Measurements from ENCODE around the gene TYW5. TPM values are rescaled to one million over a fixed set of nuclear protein-coding genes. Genes with fewer than 3 reads are reported as not detected.

TYW5 gene
- polyA plus RNA-seq, 3 donors: 1.5 to 3.5 (median 1.6) TPM

DNA sequence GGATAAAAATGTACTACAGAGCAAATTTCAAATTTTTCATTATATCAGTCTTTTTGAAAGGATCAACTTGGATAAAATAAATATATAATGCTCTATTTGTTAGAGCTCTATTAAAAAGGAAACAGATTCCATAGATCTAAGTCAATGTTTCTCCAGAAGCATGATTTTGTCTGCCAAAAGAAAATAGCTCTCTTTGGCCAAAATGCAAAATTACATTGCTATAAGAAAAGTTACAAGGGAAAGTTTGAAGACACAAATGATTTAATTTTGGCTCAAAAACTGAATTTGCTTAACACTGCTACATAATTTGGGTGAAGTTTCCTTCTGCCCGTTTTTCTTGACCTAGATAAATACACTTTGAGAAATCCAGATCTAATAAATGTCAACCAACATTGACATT is 28.5 kb downstream of the TYW5 start:
- Histone ChIP-seq H2AFZ (ENCODE audit: insufficient read depth, low read depth, low read length, poor library complexity, severe bottlenecking) (no peak overlapping the region), H3K9me3 (replicated peaks in 1 of 2; ENCODE audit: control insufficient read depth in 1 of 2, insufficient read depth in 1 of 2, low read length in 2 of 2) (no peaks in the 10 kb centered on the region), H3K4me2 (replicated peaks; ENCODE audit: extremely low read depth, low read length, poor library complexity, severe bottlenecking) (no peak overlapping the region), H3K36me3 (replicated peaks in 1 of 2; ENCODE audit: control insufficient read depth in 1 of 2, insufficient read depth in 2 of 2, low read length in 2 of 2) (peaks cover 30 to 60% of the 10 kb centered on the region in 2 donors), H3K79me2 (ENCODE audit: insufficient read depth, low read length) (peaks cover 42% of the 10 kb centered on the region), H3K4me1 (ENCODE audit: control insufficient read depth in 1 of 2, insufficient read depth in 2 of 2, low read length in 2 of 2) (peaks cover 0 to 4% of the 10 kb centered on the region in 2 donors), H3K27me3 (ENCODE audit: control insufficient read depth in 2 of 2, insufficient read depth in 2 of 2, low read length in 2 of 2) (no peaks in the 10 kb centered on the region), H3K27ac (ENCODE audit: low read depth in 1 of 2, low read length in 2 of 2) (no peak overlapping the region), H3K9ac (ENCODE audit: insufficient read depth, low read length, poor library complexity, severe bottlenecking) (no peak overlapping the region), H4K20me1 (ENCODE audit: insufficient read depth, low read length) (peaks cover 16% of the 10 kb centered on the region), H3K4me3 (replicated peaks in 1 of 3; ENCODE audit: low read depth in 2 of 3, low read length in 3 of 3) (no peak overlapping the region)
- TF ChIP-seq, protein P1, sequence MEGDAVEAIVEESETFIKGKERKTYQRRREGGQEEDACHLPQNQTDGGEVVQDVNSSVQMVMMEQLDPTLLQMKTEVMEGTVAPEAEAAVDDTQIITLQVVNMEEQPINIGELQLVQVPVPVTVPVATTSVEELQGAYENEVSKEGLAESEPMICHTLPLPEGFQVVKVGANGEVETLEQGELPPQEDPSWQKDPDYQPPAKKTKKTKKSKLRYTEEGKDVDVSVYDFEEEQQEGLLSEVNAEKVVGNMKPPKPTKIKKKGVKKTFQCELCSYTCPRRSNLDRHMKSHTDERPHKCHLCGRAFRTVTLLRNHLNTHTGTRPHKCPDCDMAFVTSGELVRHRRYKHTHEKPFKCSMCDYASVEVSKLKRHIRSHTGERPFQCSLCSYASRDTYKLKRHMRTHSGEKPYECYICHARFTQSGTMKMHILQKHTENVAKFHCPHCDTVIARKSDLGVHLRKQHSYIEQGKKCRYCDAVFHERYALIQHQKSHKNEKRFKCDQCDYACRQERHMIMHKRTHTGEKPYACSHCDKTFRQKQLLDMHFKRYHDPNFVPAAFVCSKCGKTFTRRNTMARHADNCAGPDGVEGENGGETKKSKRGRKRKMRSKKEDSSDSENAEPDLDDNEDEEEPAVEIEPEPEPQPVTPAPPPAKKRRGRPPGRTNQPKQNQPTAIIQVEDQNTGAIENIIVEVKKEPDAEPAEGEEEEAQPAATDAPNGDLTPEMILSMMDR (IDR thresholded peaks at IDR 0.05): no peak
- DNase-seq: no peak
- Mint-ChIP-seq H3K4me1 (peaks cover 10% of the 10 kb centered on the region), H3K9me3 (no peaks in the 10 kb centered on the region), H3K4me3 (no peak overlapping the region), H3K27ac (no peak overlapping the region), H3K36me3 (peaks cover 39 to 59% of the 10 kb centered on the region in 2 donors), H3K27me3 (ENCODE audit: low read depth in 3 of 3) (peaks cover 0 to 2% (median 0%) of the 10 kb centered on the region in 3 donors)
- intact Hi-C loops (cut with micrococcal nuclease): no loop called here
- no CpG with 5 or more reads among the region's 1 CpG for WGBS (ENCODE audit: insufficient coverage)

DNA sequence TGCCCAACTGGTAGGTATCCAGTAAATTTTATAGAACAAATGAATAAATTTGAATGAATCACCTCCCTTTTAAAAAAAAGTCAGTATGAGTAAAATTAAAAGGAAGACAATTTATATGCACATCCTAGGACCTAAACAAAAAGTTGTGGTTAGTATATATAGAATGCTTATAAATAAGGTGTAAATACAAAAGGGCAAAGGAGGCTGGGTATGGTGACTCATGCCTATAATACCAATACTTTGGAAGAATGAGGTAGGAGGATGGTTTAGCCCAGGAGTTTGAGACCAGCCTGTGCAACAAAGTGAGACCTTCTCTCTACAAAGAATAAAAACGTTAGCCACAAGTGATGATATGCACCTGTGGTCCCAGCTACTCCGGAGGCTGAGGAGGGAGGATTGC is 31.4 kb downstream of the TYW5 start:
- DNase-seq: no peak
- H3K79me2 ChIP-seq (ENCODE audit: insufficient read depth, low read length): peaks cover 69% of the 10 kb centered on the region

More for the DNA sequence above, 31.4 kb downstream of the TYW5 start:
- WGBS (ENCODE audit: insufficient coverage): 100% methylated on average over 2 of the region's 2 CpGs
- H3K4me3 Mint-ChIP-seq: no peak overlapping the region
- H3K4me3 ChIP-seq (replicated peaks in 1 of 3; ENCODE audit: low read depth in 2 of 3, low read length in 3 of 3): no peak overlapping the region
- peak overlapping the region in 1 of 2 donors; percentile 17 for H3K27ac ChIP-seq (ENCODE audit: low read depth in 1 of 2, low read length in 2 of 2)
- H3K36me3 ChIP-seq (replicated peaks in 1 of 2; ENCODE audit: control insufficient read depth in 1 of 2, insufficient read depth in 2 of 2, low read length in 2 of 2): peaks cover 20 to 50% of the 10 kb centered on the region in 2 donors
- peaks cover 20% of the 10 kb centered on the region for H4K20me1 ChIP-seq (ENCODE audit: insufficient read depth, low read length)
- TF ChIP-seq, protein P1 (IDR thresholded peaks at IDR 0.05): no peak
- intact Hi-C loops (cut with micrococcal nuclease): no loop called here
- no peak overlapping the region for H3K9ac ChIP-seq (ENCODE audit: insufficient read depth, low read length, poor library complexity, severe bottlenecking)
- H3K4me1 Mint-ChIP-seq: peaks cover 11% of the 10 kb centered on the region
- no peaks in the 10 kb centered on the region for H3K9me3 ChIP-seq (replicated peaks in 1 of 2; ENCODE audit: control insufficient read depth in 1 of 2, insufficient read depth in 1 of 2, low read length in 2 of 2)
- H3K27me3 ChIP-seq (ENCODE audit: control insufficient read depth in 2 of 2, insufficient read depth in 2 of 2, low read length in 2 of 2): no peaks in the 10 kb centered on the region
- H2AFZ ChIP-seq (ENCODE audit: insufficient read depth, low read depth, low read length, poor library complexity, severe bottlenecking): no peak overlapping the region
- peaks cover 22 to 46% of the 10 kb centered on the region in 2 donors for H3K36me3 Mint-ChIP-seq
- H3K9me3 Mint-ChIP-seq: peaks cover 0 to 1% (median 0%) of the 10 kb centered on the region in 7 donors
- H3K27me3 Mint-ChIP-seq (ENCODE audit: low read depth in 3 of 3): peaks cover 0 to 2% (median 0%) of the 10 kb centered on the region in 3 donors
- peak overlapping the region in 1 of 7 donors; percentile 42 for H3K27ac Mint-ChIP-seq
- H3K4me1 ChIP-seq (ENCODE audit: control insufficient read depth in 1 of 2, insufficient read depth in 2 of 2, low read length in 2 of 2): peaks cover 0 to 4% of the 10 kb centered on the region in 2 donors
- H3K4me2 ChIP-seq (replicated peaks; ENCODE audit: extremely low read depth, low read length, poor library complexity, severe bottlenecking): no peak overlapping the region

Measured in CD14-positive monocyte (primary cell).